ENCODE data around the gene NGFR.

GRCh38 chr17:49552070-49552751 lies 57.1 kb downstream of the NGFR start:
- TF ChIP-seq CTCF (conservative IDR thresholded peaks at IDR 0.05), result no peak
- TF ChIP-seq EZH2 (IDR thresholded peaks at IDR 0.05; ENCODE audit: low read depth), result no peak
